Esophagus muscularis mucosa (tissue), 4 donors: Measurements from ENCODE around the gene SNAPC1.

Experiments
- EP300 ChIP-seq: sonication (generic); formaldehyde crosslinking; IDR thresholded peaks from one replicate; pipeline ENCODE4 v1.6.1; 2017; ENCODE audit warnings: antibody characterized with exemption
- POLR2A ChIP-seq: fragments of 450-650 bp; IDR thresholded peaks from one replicate; pipeline ENCODE4 v1.6.1; 2017; ENCODE audit warnings: antibody characterized with exemption, moderate library complexity, mild to moderate bottlenecking, low read depth
- POLR2AphosphoS5 ChIP-seq, 2 donors: sonication (generic); formaldehyde crosslinking; IDR thresholded peaks; one replicate each; pipeline ENCODE4 v1.6.1; 2017; ENCODE audit warnings: antibody characterized with exemption in 2 of 2
- TF ChIP-seq, protein P1 (sequence below), 3 experiments: fragments of 200-600 bp in 2 of 3; fragments of 450-650 bp in 1 of 3; sonication (generic) in 2 of 3; IDR thresholded peaks; one replicate each; pipeline ENCODE4 v1.5.1; 2017 to 2019; ENCODE audit warnings: antibody characterized with exemption in 3 of 3, mild to moderate bottlenecking in 2 of 3, moderate library complexity in 1 of 3

DNA sequence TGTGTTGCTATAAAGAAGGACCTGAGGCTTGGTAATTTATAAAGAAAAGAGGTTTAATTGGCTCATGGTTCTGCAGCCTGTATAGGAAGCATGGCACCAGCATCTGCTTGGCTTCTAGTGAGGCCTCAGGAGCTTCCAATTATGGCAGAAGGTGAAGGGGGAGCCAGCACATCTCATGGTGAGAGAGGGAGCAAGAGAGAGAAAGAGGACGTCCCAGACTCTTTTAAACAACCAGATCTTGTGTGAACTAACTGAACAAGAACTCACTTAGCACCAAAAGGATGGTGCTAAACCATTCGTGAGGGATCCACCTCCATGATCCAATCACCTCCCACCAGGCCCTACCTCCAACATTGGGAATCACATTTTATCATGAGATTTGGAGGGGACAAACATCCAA is 6.1 kb upstream of the SNAPC1 start:
- TF ChIP-seq, protein P1, sequence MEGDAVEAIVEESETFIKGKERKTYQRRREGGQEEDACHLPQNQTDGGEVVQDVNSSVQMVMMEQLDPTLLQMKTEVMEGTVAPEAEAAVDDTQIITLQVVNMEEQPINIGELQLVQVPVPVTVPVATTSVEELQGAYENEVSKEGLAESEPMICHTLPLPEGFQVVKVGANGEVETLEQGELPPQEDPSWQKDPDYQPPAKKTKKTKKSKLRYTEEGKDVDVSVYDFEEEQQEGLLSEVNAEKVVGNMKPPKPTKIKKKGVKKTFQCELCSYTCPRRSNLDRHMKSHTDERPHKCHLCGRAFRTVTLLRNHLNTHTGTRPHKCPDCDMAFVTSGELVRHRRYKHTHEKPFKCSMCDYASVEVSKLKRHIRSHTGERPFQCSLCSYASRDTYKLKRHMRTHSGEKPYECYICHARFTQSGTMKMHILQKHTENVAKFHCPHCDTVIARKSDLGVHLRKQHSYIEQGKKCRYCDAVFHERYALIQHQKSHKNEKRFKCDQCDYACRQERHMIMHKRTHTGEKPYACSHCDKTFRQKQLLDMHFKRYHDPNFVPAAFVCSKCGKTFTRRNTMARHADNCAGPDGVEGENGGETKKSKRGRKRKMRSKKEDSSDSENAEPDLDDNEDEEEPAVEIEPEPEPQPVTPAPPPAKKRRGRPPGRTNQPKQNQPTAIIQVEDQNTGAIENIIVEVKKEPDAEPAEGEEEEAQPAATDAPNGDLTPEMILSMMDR (IDR thresholded peaks at IDR 0.05): no peak
- TF ChIP-seq EP300 (no peak), POLR2AphosphoS5 (IDR thresholded peaks at IDR 0.05) (no peak), POLR2A (no peak)
